Liver (tissue), 9 donors: Measurements from ENCODE around the gene HEYL. TPM values are rescaled to one million over a fixed set of nuclear protein-coding genes. Genes with fewer than 3 reads are reported as not detected.

ENCODE experiments used
- DNase-seq: peaks from one replicate; pipeline ENCODE4 v3.0.0-alpha.2; 2017; ENCODE audit warnings: low spot score
- H3K27ac ChIP-seq, 2 donors: one replicate each; pipeline ENCODE4 v1.7.0; 2013; ENCODE audit warnings: inconsistent platforms in 2 of 2, low read length in 2 of 2, control low read depth in 1 of 2, low read depth in 1 of 2, mild to moderate bottlenecking in 1 of 2
- H3K27me3 ChIP-seq, 4 donors: one replicate each; pipeline versions ENCODE4 v1.6.1 to v1.7.0; 2013; ENCODE audit warnings: low read length in 3 of 4, inconsistent platforms in 1 of 4, mild to moderate bottlenecking in 1 of 4, moderate library complexity in 1 of 4; ENCODE audit not compliant: control insufficient read depth in 4 of 4, insufficient read depth in 4 of 4
- H3K36me3 ChIP-seq, 4 donors: one replicate each; pipeline versions ENCODE4 v1.6.1 to v1.7.0; 2013; ENCODE audit warnings: low read length in 3 of 4, mild to moderate bottlenecking in 3 of 4, low read depth in 1 of 4, moderate library complexity in 1 of 4; ENCODE audit not compliant: control insufficient read depth in 4 of 4, insufficient read depth in 3 of 4
- H3K4me1 ChIP-seq, 4 donors: one replicate each; pipeline versions ENCODE4 v1.6.1 to v1.7.0; 2013; ENCODE audit warnings: low read length in 3 of 4, mild to moderate bottlenecking in 3 of 4, moderate library complexity in 1 of 4; ENCODE audit not compliant: control insufficient read depth in 4 of 4, insufficient read depth in 4 of 4
- H3K4me3 ChIP-seq, 3 donors: one replicate each; pipeline versions ENCODE4 v1.6.1 to v1.7.0; 2013; ENCODE audit warnings: low read length in 3 of 3, control low read depth in 1 of 3, low read depth in 1 of 3, mild to moderate bottlenecking in 1 of 3
- H3K9ac ChIP-seq, 2 donors: one replicate each; pipeline ENCODE4 v1.7.0; 2013; ENCODE audit warnings: low read length in 2 of 2, mild to moderate bottlenecking in 2 of 2, moderate library complexity in 2 of 2, control low read depth in 1 of 2, low read depth in 1 of 2
- H3K9me3 ChIP-seq, 4 donors: one replicate each; pipeline versions ENCODE4 v1.6.1 to v1.7.0; 2013; ENCODE audit warnings: low read length in 3 of 4; ENCODE audit not compliant: control insufficient read depth in 4 of 4
- EGR1 ChIP-seq, 2 donors: IDR thresholded peaks; 2 replicates each; pipeline ENCODE4 v1.6.1; 2016 to 2018; ENCODE audit warnings: antibody characterized with exemption in 2 of 2, low read depth in 2 of 2
- FOXA1 ChIP-seq: IDR thresholded peaks from 2 replicates; pipeline ENCODE4 v1.6.1; 2016; ENCODE audit warnings: antibody characterized with exemption
- GABPA ChIP-seq, 2 donors: IDR thresholded peaks in 1 of 2; conservative IDR thresholded peaks in 1 of 2; 2 replicates each; pipeline ENCODE4 v1.6.1; 2016; ENCODE audit warnings: antibody characterized with exemption in 2 of 2, mild to moderate bottlenecking in 1 of 2, moderate library complexity in 1 of 2
- HNF4A ChIP-seq, 2 donors: conservative IDR thresholded peaks; 2 replicates each; pipeline ENCODE4 v1.6.1; 2016; ENCODE audit warnings: antibody characterized with exemption in 2 of 2, mild to moderate bottlenecking in 2 of 2
- HNF4G ChIP-seq: IDR thresholded peaks from 2 replicates; pipeline ENCODE4 v1.6.1; 2016; ENCODE audit warnings: antibody characterized with exemption
- JUND ChIP-seq, 2 donors: IDR thresholded peaks; 2 replicates each; pipeline ENCODE4 v1.6.1; 2016; ENCODE audit warnings: antibody characterized with exemption in 2 of 2
- NR2F2 ChIP-seq: IDR thresholded peaks from 2 replicates; pipeline ENCODE4 v1.6.1; 2016; ENCODE audit warnings: antibody characterized with exemption
- RAD21 ChIP-seq, 2 donors: IDR thresholded peaks; 2 replicates each; pipeline ENCODE4 v1.6.1; 2016; ENCODE audit warnings: antibody characterized with exemption in 2 of 2, mild to moderate bottlenecking in 2 of 2
- RXRA ChIP-seq, 2 donors: IDR thresholded peaks; 2 replicates each; pipeline ENCODE4 v1.6.1; 2017 to 2018; ENCODE audit warnings: antibody characterized with exemption in 2 of 2, mild to moderate bottlenecking in 1 of 2
- SP1 ChIP-seq: IDR thresholded peaks from 2 replicates; pipeline ENCODE4 v1.6.1; 2018; ENCODE audit warnings: antibody characterized with exemption, mild to moderate bottlenecking
- TAF1 ChIP-seq: conservative IDR thresholded peaks from 2 replicates; pipeline ENCODE4 v1.6.1; 2016; ENCODE audit warnings: antibody characterized with exemption, mild to moderate bottlenecking
- YY1 ChIP-seq: IDR thresholded peaks from 2 replicates; pipeline ENCODE4 v1.6.1; 2016; ENCODE audit warnings: antibody characterized with exemption, mild to moderate bottlenecking
- WGBS: extraction: QIAGEN DNeasy Blood & Tissue Kit; methylation state at CpG from one replicate; pipeline ENCODE4 v1.1.7; 2013; 5-methylcytosine and 5-hydroxymethylcytosine counted together
- polyA plus RNA-seq, 2 donors: library from polyadenylated mRNA; stranded (reverse) in 1 of 2; unstranded in 1 of 2; fragments of 200-250 nt in 1 of 2; fragments of >200 nt in 1 of 2; fragmentation: Nextera tagmentation in 1 of 2; extraction: Ambion mirVana in 1 of 2; gene quantifications; one replicate each; pipeline versions ENCODE4 v1.2.1 to v1.2.3, GENCODE V29; 2013 to 2015
- total RNA-seq, 2 donors: library from RNA; depleted of rRNA; stranded (reverse); fragments of >200 nt; gene quantifications; one replicate each; pipeline ENCODE4 v1.2.3, GENCODE V29; 2014
- TF ChIP-seq, protein P1 (sequence below): IDR thresholded peaks from 2 replicates; pipeline ENCODE4 v1.6.1; 2016; ENCODE audit warnings: antibody characterized with exemption
- TF ChIP-seq, protein P2 (sequence below): IDR thresholded peaks from 2 replicates; pipeline ENCODE4 v1.6.1; 2016; ENCODE audit warnings: antibody characterized with exemption
- TF ChIP-seq, protein P3 (sequence below): IDR thresholded peaks from 2 replicates; pipeline ENCODE4 v1.6.1; 2016; ENCODE audit warnings: antibody characterized with exemption, mild to moderate bottlenecking
- TF ChIP-seq, protein P4 (sequence below): fragments of 150-350 bp; IDR thresholded peaks from 2 replicates; pipeline ENCODE4 v1.5.1; 2017; ENCODE audit warnings: improper control_type of control experiment, low read depth, low read length; ENCODE audit not compliant: missing input control
- TF ChIP-seq, protein P5 (sequence below): IDR thresholded peaks from 2 replicates; pipeline ENCODE4 v1.6.1; 2016; ENCODE audit warnings: antibody characterized with exemption
- donor health status: healthy.
- donor health status: healthy.
- donor health status: healthy.
- donor health status: healthy.
- donor health status: healthy.

HEYL gene
- total and polyA plus RNA-seq, 4 donors = 0.61 to 1.7 (median 1.2) TPM

DNA sequence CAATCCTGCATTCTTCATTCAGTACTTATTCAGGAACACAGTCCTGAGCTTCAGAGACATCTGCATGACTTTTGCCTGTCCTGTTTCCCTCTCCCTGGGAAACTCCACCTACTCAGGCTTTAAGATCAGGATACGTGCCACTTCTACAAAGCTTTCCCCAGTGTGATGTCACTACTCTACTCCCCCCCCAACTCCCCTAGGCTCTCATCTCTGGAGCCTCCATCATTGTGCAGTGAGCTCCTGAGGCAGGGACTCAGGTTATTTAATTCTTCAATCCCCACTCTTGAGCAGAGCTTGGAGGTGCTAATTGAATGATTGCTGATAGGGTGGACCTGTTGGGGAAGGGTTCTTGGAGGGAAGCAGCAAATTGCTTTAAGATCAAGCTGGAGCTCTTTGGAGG, 31.2 kb upstream of the HEYL start:
- TF ChIP-seq, protein P1, sequence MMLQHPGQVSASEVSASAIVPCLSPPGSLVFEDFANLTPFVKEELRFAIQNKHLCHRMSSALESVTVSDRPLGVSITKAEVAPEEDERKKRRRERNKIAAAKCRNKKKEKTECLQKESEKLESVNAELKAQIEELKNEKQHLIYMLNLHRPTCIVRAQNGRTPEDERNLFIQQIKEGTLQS = no peak
- TF ChIP-seq, protein P2, sequence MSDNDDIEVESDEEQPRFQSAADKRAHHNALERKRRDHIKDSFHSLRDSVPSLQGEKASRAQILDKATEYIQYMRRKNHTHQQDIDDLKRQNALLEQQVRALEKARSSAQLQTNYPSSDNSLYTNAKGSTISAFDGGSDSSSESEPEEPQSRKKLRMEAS = no peak
- TF ChIP-seq GABPA (IDR thresholded peaks at IDR 0.05 in 1 of 2, conservative IDR thresholded peaks at IDR 0.05 in 1 of 2) (no peak), YY1 (no peak), SP1 (no peak), JUND (IDR thresholded peaks at IDR 0.05) (no peak), NR2F2 (no peak), TAF1 (no peak), RXRA (IDR thresholded peaks at IDR 0.05) (no peak), HNF4A (conservative IDR thresholded peaks at IDR 0.05) (no peak), FOXA1 (no peak)
- TF ChIP-seq, protein P3, sequence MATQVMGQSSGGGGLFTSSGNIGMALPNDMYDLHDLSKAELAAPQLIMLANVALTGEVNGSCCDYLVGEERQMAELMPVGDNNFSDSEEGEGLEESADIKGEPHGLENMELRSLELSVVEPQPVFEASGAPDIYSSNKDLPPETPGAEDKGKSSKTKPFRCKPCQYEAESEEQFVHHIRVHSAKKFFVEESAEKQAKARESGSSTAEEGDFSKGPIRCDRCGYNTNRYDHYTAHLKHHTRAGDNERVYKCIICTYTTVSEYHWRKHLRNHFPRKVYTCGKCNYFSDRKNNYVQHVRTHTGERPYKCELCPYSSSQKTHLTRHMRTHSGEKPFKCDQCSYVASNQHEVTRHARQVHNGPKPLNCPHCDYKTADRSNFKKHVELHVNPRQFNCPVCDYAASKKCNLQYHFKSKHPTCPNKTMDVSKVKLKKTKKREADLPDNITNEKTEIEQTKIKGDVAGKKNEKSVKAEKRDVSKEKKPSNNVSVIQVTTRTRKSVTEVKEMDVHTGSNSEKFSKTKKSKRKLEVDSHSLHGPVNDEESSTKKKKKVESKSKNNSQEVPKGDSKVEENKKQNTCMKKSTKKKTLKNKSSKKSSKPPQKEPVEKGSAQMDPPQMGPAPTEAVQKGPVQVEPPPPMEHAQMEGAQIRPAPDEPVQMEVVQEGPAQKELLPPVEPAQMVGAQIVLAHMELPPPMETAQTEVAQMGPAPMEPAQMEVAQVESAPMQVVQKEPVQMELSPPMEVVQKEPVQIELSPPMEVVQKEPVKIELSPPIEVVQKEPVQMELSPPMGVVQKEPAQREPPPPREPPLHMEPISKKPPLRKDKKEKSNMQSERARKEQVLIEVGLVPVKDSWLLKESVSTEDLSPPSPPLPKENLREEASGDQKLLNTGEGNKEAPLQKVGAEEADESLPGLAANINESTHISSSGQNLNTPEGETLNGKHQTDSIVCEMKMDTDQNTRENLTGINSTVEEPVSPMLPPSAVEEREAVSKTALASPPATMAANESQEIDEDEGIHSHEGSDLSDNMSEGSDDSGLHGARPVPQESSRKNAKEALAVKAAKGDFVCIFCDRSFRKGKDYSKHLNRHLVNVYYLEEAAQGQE = no peak
- TF ChIP-seq, protein P4, sequence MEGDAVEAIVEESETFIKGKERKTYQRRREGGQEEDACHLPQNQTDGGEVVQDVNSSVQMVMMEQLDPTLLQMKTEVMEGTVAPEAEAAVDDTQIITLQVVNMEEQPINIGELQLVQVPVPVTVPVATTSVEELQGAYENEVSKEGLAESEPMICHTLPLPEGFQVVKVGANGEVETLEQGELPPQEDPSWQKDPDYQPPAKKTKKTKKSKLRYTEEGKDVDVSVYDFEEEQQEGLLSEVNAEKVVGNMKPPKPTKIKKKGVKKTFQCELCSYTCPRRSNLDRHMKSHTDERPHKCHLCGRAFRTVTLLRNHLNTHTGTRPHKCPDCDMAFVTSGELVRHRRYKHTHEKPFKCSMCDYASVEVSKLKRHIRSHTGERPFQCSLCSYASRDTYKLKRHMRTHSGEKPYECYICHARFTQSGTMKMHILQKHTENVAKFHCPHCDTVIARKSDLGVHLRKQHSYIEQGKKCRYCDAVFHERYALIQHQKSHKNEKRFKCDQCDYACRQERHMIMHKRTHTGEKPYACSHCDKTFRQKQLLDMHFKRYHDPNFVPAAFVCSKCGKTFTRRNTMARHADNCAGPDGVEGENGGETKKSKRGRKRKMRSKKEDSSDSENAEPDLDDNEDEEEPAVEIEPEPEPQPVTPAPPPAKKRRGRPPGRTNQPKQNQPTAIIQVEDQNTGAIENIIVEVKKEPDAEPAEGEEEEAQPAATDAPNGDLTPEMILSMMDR = no peak
- Histone ChIP-seq H3K9ac (no peak overlapping the region), H3K36me3 (no peaks in the 10 kb centered on the region), H3K4me3 (no peak overlapping the region), H3K27ac (no peak overlapping the region), H3K27me3 (peaks cover 0 to 6% (median 3%) of the 10 kb centered on the region in 4 donors), H3K4me1 (peaks cover 2 to 14% (median 4%) of the 10 kb centered on the region in 4 donors), H3K9me3 (no peaks in the 10 kb centered on the region)
- DNase-seq = no peak
- WGBS = 89% methylated on average over 1 of the region's 1 CpG

DNA sequence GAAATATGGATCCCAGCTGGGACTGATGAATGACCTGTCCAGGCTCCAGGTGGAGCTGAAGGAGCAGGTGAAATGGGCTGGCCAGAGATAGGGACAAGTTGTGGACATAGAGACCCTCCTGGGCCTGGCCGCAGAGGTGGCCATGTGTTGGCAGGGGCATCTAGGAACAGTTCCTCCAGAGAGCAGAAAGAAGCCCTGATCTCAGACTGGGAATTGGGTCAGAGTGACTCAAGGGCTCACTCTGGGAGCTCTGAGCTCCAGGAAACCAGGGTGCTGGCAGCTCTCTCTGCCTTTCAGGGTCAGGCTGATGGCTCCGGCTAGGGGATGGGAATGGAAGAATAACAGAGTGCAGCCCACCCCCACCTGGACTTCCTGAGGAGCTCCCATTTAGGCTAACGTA, 29.5 kb upstream of the HEYL start:
- no peak overlapping the region for H3K27ac ChIP-seq
- TF ChIP-seq JUND (IDR thresholded peaks at IDR 0.05) (no peak), YY1 (no peak)
- no peak overlapping the region for H3K9ac ChIP-seq
- H3K9me3 ChIP-seq = no peaks in the 10 kb centered on the region
- H3K4me1 ChIP-seq = peaks cover 2 to 14% (median 4%) of the 10 kb centered on the region in 4 donors
- H3K4me3 ChIP-seq = no peak overlapping the region
- H3K36me3 ChIP-seq = no peaks in the 10 kb centered on the region
- no peak for DNase-seq
- peaks cover 0 to 6% (median 3%) of the 10 kb centered on the region in 4 donors for H3K27me3 ChIP-seq
- 95% methylated on average over 3 of the region's 3 CpGs for whole genome bisulfite sequencing

DNA sequence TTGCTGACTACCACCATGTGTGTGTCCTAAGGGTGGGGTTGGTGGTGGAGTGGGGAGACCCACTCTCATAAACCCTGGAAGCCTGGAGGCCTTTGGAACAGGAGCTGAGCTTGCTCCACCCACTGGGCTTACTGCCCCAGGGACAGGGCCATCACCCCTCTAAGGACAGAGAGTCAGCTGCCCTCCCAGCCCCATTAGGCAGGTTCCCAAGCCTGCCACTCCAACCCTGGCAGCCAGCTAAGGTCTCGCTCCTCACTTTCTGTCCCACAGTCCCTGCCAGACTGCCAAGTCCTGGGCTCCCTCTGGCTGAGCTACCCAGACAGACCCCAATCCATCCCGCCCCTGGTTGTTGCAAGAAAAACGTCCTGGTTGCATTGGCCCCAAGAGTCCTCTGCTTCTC, 28.7 kb upstream of the HEYL start:
- no peak overlapping the region for H3K27ac ChIP-seq
- no peaks in the 10 kb centered on the region for H3K9me3 ChIP-seq
- WGBS = 86% methylated on average over 3 of the region's 3 CpGs
- H3K9ac ChIP-seq = no peak overlapping the region
- no peaks in the 10 kb centered on the region for H3K36me3 ChIP-seq
- DNase-seq = no peak
- peaks cover 0 to 6% (median 2%) of the 10 kb centered on the region in 4 donors for H3K27me3 ChIP-seq
- no peak overlapping the region for H3K4me3 ChIP-seq
- peaks cover 2 to 14% (median 4%) of the 10 kb centered on the region in 4 donors for H3K4me1 ChIP-seq
- TF ChIP-seq RAD21 (IDR thresholded peaks at IDR 0.05) (no peak), HNF4A (conservative IDR thresholded peaks at IDR 0.05) (no peak), NR2F2 (no peak), EGR1 (IDR thresholded peaks at IDR 0.05; ENCODE audit: low read depth in 2 of 2) (no peak), FOXA1 (no peak), GABPA (IDR thresholded peaks at IDR 0.05 in 1 of 2, conservative IDR thresholded peaks at IDR 0.05 in 1 of 2) (no peak), HNF4G (no peak), RXRA (IDR thresholded peaks at IDR 0.05) (no peak)
- TF ChIP-seq, protein P4 = no peak
- TF ChIP-seq, protein P5, sequence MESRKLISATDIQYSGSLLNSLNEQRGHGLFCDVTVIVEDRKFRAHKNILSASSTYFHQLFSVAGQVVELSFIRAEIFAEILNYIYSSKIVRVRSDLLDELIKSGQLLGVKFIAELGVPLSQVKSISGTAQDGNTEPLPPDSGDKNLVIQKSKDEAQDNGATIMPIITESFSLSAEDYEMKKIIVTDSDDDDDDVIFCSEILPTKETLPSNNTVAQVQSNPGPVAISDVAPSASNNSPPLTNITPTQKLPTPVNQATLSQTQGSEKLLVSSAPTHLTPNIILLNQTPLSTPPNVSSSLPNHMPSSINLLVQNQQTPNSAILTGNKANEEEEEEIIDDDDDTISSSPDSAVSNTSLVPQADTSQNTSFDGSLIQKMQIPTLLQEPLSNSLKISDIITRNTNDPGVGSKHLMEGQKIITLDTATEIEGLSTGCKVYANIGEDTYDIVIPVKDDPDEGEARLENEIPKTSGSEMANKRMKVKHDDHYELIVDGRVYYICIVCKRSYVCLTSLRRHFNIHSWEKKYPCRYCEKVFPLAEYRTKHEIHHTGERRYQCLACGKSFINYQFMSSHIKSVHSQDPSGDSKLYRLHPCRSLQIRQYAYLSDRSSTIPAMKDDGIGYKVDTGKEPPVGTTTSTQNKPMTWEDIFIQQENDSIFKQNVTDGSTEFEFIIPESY = no peak
